ENCODE measurements around the gene PSMB5. TPM values are rescaled to one million over a fixed set of nuclear protein-coding genes. Genes with fewer than 3 reads are reported as not detected.

Gene PSMB5
- total RNA-seq, 4 donors from 2014 or later, result 304 to 543 (median 486) TPM

GRCh38 chr14:23062002-23062401 lies 27.3 kb upstream of the PSMB5 start:
- in situ Hi-C loops (cut with MboI; ENCODE audit: low sequenced_read_pairs in 4 of 4), result loop anchor here in 2 of 4 donors (5.0 kb wide), 1 partner anchor 70 kb away; no protein-coding TSS in a partner anchor
- intact Hi-C loops (cut with DNase I; ENCODE audit: low total_unique reads), result no loop called here
- peak overlapping the region; percentile 11 to 57 (median 32) for H3K27ac ChIP-seq

GRCh38 chr14:23060536-23061260 lies 26.0 kb upstream of the PSMB5 start:
- intact Hi-C loops (cut with DNase I; ENCODE audit: low total_unique reads), result no loop called here
- DNase-seq, result no peak
- TF ChIP-seq POLR2A (IDR thresholded peaks at IDR 0.05) (no peak), CTCF (IDR thresholded peaks at IDR 0.05 in 4 of 5, conservative IDR thresholded peaks at IDR 0.05 in 1 of 5) (no peak)
- Histone ChIP-seq H3K4me3 (no peak overlapping the region), H3K27me3 (no peaks in the 10 kb centered on the region), H3K4me1 (peaks cover 3 to 15% of the 10 kb centered on the region in 2 donors), H3K27ac (no peak overlapping the region), H3K36me3 (peaks cover 3 to 71% of the 10 kb centered on the region in 2 donors), H3K9me3 (no peaks in the 10 kb centered on the region)
- in situ Hi-C loops (cut with MboI; ENCODE audit: low sequenced_read_pairs in 4 of 4), result loop anchor here in 2 of 4 donors (5.0 kb wide), 1 partner anchor 68 kb away; no protein-coding TSS in a partner anchor
- ATAC-seq, result no peak

More at GRCh38 chr14:23062002-23062401, 27.3 kb upstream of the PSMB5 start:
- ATAC-seq (peak in 1 of 2 donors; percentile 75), DNase-seq (peak in 1 of 2 donors; percentile 83)
- Histone ChIP-seq H3K36me3 (peaks cover 3 to 83% of the 10 kb centered on the region in 2 donors), H3K4me3 (no peak overlapping the region), H3K9me3 (no peaks in the 10 kb centered on the region), H3K27me3 (no peaks in the 10 kb centered on the region), H3K4me1 (peaks cover 3 to 8% of the 10 kb centered on the region in 2 donors)
- TF ChIP-seq CTCF (IDR thresholded peaks at IDR 0.05 in 4 of 5, conservative IDR thresholded peaks at IDR 0.05 in 1 of 5) (no peak), POLR2A (IDR thresholded peaks at IDR 0.05) (no peak)

GRCh38 chr14:23058654-23059504 lies 24.2 kb upstream of the PSMB5 start:
- peaks cover 3 to 15% of the 10 kb centered on the region in 2 donors for H3K4me1 ChIP-seq
- no peaks in the 10 kb centered on the region for H3K27me3 ChIP-seq
- no peak for DNase-seq
- no peak for ATAC-seq
- H3K9me3 ChIP-seq, result no peaks in the 10 kb centered on the region
- intact Hi-C loops (cut with DNase I; ENCODE audit: low total_unique reads), result loop anchor here (1.0 to 5.0 kb wide), 2 partner anchors 73 to 127 kb away; no protein-coding TSS in a partner anchor
- no peak overlapping the region for H3K27ac ChIP-seq
- in situ Hi-C loops (cut with MboI; ENCODE audit: low sequenced_read_pairs in 4 of 4), result no loop called here
- no peak overlapping the region for H3K4me3 ChIP-seq
- peaks cover 3 to 52% of the 10 kb centered on the region in 2 donors for H3K36me3 ChIP-seq
- TF ChIP-seq POLR2A (IDR thresholded peaks at IDR 0.05) (no peak), CTCF (IDR thresholded peaks at IDR 0.05 in 4 of 5, conservative IDR thresholded peaks at IDR 0.05 in 1 of 5) (no peak)

GRCh38 chr14:23057757-23058653 lies 23.3 kb upstream of the PSMB5 start:
- intact Hi-C loops (cut with DNase I; ENCODE audit: low total_unique reads) (loop anchor here (1.0 to 5.0 kb wide), 2 partner anchors 72 to 126 kb away; no protein-coding TSS in a partner anchor), in situ Hi-C loops (cut with MboI; ENCODE audit: low sequenced_read_pairs in 4 of 4) (no loop called here)
- Histone ChIP-seq H3K4me1 (peaks cover 3 to 15% of the 10 kb centered on the region in 2 donors), H3K36me3 (peaks cover 2 to 44% of the 10 kb centered on the region in 2 donors), H3K27ac (peak overlapping the region in 3 of 4 donors; percentile 2 to 65 (median 35)), H3K9me3 (no peaks in the 10 kb centered on the region), H3K27me3 (no peaks in the 10 kb centered on the region), H3K4me3 (peak overlapping the region; percentile 58 to 98 (median 71))
- TF ChIP-seq POLR2A (IDR thresholded peaks at IDR 0.05), result no peak
- TF ChIP-seq CTCF (IDR thresholded peaks at IDR 0.05 in 4 of 5, conservative IDR thresholded peaks at IDR 0.05 in 1 of 5), result peak; percentile 90 to 99 (median 96)
- peak; percentile 64 to 75 for DNase-seq
- peak; percentile 86 to 89 for ATAC-seq

Measured in gastrocnemius medialis (tissue), 4 donors.